ENCODE data around the gene BUD31. TPM values are rescaled to one million over a fixed set of nuclear protein-coding genes. Genes with fewer than 3 reads are reported as not detected.
A peak's percentile ranks its signal among the peaks of the same experiment; 100 is the strongest.

The BUD31 gene
- total and polyA plus RNA-seq, 2 of the 13 experiments (the other 11 are each of a cell fraction or from before 2014, with no cell fraction given), result 35.1 to 79.1 TPM

DNA sequence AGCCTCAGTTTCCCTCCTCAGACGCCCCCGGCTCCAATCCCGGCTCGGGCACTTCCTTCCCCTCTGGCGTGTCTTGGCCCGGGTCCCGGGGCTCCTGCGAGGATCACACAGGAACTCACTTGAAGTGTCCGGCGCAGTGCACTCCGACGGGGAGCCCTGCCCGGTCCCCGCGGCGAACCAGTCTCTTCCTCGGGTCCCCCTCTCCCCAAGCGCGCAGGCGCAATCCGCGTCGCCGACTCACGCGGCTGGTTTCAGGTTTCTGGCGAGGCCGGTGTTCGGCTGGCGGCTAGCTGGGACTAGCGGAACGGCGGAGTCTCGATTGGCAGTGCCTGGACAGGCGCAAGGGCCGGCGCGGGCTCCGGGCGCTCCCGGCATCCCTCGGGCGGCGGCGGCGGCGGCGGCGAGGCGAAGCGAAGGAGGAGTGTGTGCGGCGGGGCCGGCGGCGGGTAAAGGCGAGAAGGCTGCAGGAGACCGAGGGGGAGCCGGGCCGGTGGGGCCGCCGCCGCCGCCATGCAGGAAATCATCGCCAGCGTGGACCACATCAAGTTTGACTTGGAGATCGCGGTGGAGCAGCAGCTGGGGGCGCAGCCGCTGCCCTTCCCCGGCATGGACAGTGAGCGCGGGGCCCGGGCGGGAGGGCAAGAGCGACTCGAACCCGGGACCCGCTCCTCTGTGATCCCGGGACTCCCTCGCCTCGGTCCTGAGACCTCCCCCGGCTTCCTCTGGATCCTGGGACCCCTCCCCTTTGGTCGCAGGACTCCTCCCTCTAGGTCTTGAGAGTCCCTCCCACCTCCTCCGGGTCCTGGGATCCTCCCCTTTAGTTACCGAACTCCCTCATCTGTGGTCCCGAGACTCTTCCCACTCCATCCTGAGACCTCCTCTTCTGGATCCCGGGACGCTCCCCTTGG is 30.1 kb downstream of the BUD31 start, which contains the start of the genes CPSF4 and PTCD1 (continued):
- TF ChIP-seq BHLHE40 (IDR thresholded peaks at IDR 0.05; ENCODE audit: low read length), result peak; percentile 78; the same call in 1 of the 2 replicates
- TF ChIP-seq, protein P1, sequence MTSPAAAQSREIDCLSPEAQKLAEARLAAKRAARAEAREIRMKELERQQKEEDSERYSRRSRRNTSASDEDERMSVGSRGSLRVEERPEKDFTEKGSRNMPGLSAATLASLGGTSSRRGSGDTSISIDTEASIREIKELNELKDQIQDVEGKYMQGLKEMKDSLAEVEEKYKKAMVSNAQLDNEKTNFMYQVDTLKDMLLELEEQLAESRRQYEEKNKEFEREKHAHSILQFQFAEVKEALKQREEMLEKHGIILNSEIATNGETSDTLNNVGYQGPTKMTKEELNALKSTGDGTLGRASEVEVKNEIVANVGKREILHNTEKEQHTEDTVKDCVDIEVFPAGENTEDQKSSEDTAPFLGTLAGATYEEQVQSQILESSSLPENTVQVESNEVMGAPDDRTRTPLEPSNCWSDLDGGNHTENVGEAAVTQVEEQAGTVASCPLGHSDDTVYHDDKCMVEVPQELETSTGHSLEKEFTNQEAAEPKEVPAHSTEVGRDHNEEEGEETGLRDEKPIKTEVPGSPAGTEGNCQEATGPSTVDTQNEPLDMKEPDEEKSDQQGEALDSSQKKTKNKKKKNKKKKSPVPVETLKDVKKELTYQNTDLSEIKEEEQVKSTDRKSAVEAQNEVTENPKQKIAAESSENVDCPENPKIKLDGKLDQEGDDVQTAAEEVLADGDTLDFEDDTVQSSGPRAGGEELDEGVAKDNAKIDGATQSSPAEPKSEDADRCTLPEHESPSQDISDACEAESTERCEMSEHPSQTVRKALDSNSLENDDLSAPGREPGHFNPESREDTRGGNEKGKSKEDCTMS (CRISPR knock-in tag; conservative IDR thresholded peaks at IDR 0.05), result no peak
- TF ChIP-seq, protein P2, sequence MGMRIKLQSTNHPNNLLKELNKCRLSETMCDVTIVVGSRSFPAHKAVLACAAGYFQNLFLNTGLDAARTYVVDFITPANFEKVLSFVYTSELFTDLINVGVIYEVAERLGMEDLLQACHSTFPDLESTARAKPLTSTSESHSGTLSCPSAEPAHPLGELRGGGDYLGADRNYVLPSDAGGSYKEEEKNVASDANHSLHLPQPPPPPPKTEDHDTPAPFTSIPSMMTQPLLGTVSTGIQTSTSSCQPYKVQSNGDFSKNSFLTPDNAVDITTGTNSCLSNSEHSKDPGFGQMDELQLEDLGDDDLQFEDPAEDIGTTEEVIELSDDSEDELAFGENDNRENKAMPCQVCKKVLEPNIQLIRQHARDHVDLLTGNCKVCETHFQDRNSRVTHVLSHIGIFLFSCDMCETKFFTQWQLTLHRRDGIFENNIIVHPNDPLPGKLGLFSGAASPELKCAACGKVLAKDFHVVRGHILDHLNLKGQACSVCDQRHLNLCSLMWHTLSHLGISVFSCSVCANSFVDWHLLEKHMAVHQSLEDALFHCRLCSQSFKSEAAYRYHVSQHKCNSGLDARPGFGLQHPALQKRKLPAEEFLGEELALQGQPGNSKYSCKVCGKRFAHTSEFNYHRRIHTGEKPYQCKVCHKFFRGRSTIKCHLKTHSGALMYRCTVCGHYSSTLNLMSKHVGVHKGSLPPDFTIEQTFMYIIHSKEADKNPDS (CRISPR knock-in tag; IDR thresholded peaks at IDR 0.05), result no peak
- TF ChIP-seq RFX5 (IDR thresholded peaks at IDR 0.05; ENCODE audit: low read depth, low read length), result no peak
- TF ChIP-seq, protein P3, sequence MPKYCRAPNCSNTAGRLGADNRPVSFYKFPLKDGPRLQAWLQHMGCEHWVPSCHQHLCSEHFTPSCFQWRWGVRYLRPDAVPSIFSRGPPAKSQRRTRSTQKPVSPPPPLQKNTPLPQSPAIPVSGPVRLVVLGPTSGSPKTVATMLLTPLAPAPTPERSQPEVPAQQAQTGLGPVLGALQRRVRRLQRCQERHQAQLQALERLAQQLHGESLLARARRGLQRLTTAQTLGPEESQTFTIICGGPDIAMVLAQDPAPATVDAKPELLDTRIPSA (CRISPR knock-in tag; IDR thresholded peaks at IDR 0.05; ENCODE audit: borderline replicate concordance), result no peak
- TF ChIP-seq, protein P4, sequence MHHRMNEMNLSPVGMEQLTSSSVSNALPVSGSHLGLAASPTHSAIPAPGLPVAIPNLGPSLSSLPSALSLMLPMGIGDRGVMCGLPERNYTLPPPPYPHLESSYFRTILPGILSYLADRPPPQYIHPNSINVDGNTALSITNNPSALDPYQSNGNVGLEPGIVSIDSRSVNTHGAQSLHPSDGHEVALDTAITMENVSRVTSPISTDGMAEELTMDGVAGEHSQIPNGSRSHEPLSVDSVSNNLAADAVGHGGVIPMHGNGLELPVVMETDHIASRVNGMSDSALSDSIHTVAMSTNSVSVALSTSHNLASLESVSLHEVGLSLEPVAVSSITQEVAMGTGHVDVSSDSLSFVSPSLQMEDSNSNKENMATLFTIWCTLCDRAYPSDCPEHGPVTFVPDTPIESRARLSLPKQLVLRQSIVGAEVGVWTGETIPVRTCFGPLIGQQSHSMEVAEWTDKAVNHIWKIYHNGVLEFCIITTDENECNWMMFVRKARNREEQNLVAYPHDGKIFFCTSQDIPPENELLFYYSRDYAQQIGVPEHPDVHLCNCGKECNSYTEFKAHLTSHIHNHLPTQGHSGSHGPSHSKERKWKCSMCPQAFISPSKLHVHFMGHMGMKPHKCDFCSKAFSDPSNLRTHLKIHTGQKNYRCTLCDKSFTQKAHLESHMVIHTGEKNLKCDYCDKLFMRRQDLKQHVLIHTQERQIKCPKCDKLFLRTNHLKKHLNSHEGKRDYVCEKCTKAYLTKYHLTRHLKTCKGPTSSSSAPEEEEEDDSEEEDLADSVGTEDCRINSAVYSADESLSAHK (CRISPR knock-in tag; IDR thresholded peaks at IDR 0.05; ENCODE audit: borderline replicate concordance), result no peak
- TF ChIP-seq ZNF598 (CRISPR knock-in tag; IDR thresholded peaks at IDR 0.05; ENCODE audit: borderline replicate concordance), result no peak
- TF ChIP-seq PHF5A (CRISPR knock-in tag; IDR thresholded peaks at IDR 0.05; ENCODE audit: low read depth, unreplicated experiment), result peak; percentile 96
- TF ChIP-seq RXRB (CRISPR knock-in tag; IDR thresholded peaks at IDR 0.05; ENCODE audit: borderline replicate concordance), result peak; percentile 65
- TF ChIP-seq, protein P5, sequence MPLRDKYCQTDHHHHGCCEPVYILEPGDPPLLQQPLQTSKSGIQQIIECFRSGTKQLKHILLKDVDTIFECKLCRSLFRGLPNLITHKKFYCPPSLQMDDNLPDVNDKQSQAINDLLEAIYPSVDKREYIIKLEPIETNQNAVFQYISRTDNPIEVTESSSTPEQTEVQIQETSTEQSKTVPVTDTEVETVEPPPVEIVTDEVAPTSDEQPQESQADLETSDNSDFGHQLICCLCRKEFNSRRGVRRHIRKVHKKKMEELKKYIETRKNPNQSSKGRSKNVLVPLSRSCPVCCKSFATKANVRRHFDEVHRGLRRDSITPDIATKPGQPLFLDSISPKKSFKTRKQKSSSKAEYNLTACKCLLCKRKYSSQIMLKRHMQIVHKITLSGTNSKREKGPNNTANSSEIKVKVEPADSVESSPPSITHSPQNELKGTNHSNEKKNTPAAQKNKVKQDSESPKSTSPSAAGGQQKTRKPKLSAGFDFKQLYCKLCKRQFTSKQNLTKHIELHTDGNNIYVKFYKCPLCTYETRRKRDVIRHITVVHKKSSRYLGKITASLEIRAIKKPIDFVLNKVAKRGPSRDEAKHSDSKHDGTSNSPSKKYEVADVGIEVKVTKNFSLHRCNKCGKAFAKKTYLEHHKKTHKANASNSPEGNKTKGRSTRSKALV (CRISPR knock-in tag; IDR thresholded peaks at IDR 0.05), result no peak
- TF ChIP-seq ZNF792 (CRISPR knock-in tag; IDR thresholded peaks at IDR 0.05), result peak; percentile 66; the same call in 1 of the 2 replicates
- TF ChIP-seq, protein P6, sequence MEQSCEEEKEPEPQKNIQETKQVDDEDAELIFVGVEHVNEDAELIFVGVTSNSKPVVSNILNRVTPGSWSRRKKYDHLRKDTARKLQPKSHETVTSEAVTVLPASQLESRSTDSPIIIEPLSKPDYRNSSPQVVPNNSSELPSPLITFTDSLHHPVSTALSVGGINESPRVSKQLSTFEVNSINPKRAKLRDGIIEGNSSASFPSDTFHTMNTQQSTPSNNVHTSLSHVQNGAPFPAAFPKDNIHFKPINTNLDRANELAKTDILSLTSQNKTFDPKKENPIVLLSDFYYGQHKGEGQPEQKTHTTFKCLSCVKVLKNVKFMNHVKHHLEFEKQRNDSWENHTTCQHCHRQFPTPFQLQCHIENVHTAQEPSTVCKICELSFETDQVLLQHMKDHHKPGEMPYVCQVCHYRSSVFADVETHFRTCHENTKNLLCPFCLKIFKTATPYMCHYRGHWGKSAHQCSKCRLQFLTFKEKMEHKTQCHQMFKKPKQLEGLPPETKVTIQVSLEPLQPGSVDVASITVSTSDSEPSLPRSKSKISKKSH (CRISPR knock-in tag; IDR thresholded peaks at IDR 0.05; ENCODE audit: borderline replicate concordance), result no peak
- TF ChIP-seq ZNF703 (CRISPR knock-in tag; IDR thresholded peaks at IDR 0.05; ENCODE audit: borderline replicate concordance), result no peak
- TF ChIP-seq ZSCAN21 (CRISPR knock-in tag; IDR thresholded peaks at IDR 0.05; ENCODE audit: borderline replicate concordance), result peak; percentile 84; the same call in 1 of the 2 replicates
- 0 out of 2 replicates have a peak, but pooled peaks have one; percentile 27 for TF ChIP-seq MEIS1 (CRISPR knock-in tag; IDR thresholded peaks at IDR 0.05; ENCODE audit: borderline replicate concordance)

Data from HepG2 (cell line).